Kidney epithelial cell (primary cell): Measurements from ENCODE around the gene CLDN19. TPM values are rescaled to one million over a fixed set of nuclear protein-coding genes. Genes with fewer than 3 reads are reported as not detected.
A peak's percentile ranks its signal among the peaks of the same experiment; 100 is the strongest.
"Not testable (repeated sequence)": the region's sequence is repeated elsewhere in the genome, so short reads cannot be mapped to it uniquely, and the experiment has no call there.

Source experiments
- DNase-seq: peaks from one replicate; pipeline ENCODE4 v3.0.0-alpha.2; 2010; ENCODE audit warnings: low read depth
- H3K27me3 ChIP-seq: 2 replicates; pipeline ENCODE4 v1.6.0; 2011; ENCODE audit warnings: low read length; ENCODE audit not compliant: control insufficient read depth, insufficient read depth
- H3K36me3 ChIP-seq: 2 replicates; pipeline ENCODE4 v1.5.1; 2011; ENCODE audit warnings: low read length; ENCODE audit not compliant: control insufficient read depth, insufficient read depth
- H3K4me3 ChIP-seq: 2 replicates; pipeline ENCODE4 v1.5.1; 2011; ENCODE audit warnings: low read depth, mild to moderate bottlenecking, control low read depth, low read length
- CTCF ChIP-seq: IDR thresholded peaks from 2 replicates; pipeline ENCODE4 v1.5.1; 2011; ENCODE audit warnings: mild to moderate bottlenecking, moderate library complexity, low read length, control low read depth, inconsistent platforms; ENCODE audit not compliant: insufficient read depth, poor library complexity, severe bottlenecking
- total RNA-seq: library from RNA; depleted of rRNA; stranded (reverse); fragments of >200 nt; gene quantifications from 2 replicates; pipeline ENCODE4 v1.2.3, GENCODE V29; 2015

The CLDN19 gene
- total RNA-seq, 1 donor from 2014 or later, result 0.08 TPM

GRCh38 chr1:42723511-42723910 is 16.5 kb downstream of the CLDN19 start:
- TF ChIP-seq CTCF, result no peak
- no peaks in the 10 kb centered on the region for H3K36me3 ChIP-seq
- DNase-seq, result no peak
- no peak overlapping the region for H3K4me3 ChIP-seq
- no peaks in the 10 kb centered on the region for H3K27me3 ChIP-seq

GRCh38 chr1:42722403-42722802 is 17.6 kb downstream of the CLDN19 start:
- DNase-seq, H3K36me3 ChIP-seq, H3K27me3 ChIP-seq, H3K4me3 ChIP-seq: not testable (repeated sequence)

- DNase-seq, result no peak
- Histone ChIP-seq H3K36me3 (no peaks in the 10 kb centered on the region), H3K4me3 (no peak overlapping the region), H3K27me3 (no peaks in the 10 kb centered on the region)
- TF ChIP-seq CTCF, result no peak
These were observed 18.1 kb downstream of the CLDN19 start for GRCh38 chr1:42721926-42722325.

DNA sequence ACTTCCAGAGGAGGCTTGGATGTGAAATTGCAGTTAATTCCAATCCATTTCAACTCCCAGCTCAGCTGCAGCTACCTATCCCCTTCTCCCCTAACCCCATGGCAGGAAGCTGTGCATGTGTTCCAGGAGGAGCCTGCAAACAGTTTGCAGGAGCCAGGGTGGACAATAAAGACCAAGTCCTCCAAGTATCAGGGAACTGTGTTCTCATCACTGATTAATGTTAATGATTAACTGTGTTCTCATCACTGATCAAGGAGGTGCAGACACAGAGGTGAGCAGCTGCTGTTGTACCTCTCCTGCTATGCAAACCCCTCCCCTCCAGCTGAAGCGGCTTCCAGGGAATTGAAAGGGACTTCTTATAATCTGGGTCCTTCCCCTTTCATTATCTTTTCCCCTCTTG is 19.2 kb downstream of the CLDN19 start:
- H3K36me3 ChIP-seq, result no peaks in the 10 kb centered on the region
- no peaks in the 10 kb centered on the region for H3K27me3 ChIP-seq
- no peak for TF ChIP-seq CTCF
- H3K4me3 ChIP-seq, result no peak overlapping the region
- peak; percentile 21 for DNase-seq

DNA sequence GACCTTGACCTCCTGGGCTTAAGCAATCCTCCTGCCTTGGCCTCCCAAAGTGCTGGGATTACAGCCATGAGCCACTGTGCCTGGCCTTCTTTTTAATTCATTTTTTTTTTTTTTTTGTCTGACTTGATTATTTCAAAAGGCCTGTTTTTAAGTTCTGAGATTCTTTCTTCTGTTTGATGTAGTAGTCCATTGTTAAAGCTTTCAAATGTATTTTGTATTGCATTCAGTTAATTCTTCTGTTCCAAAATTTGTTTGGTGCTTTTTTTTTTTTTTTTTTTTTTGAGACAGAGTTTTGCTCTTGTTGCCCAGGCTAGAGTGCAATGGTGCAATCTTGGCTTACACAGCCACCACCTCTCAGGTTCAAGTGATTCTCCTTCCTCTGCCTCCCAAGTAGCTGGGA is 25.6 kb downstream of the CLDN19 start:
- not testable (repeated sequence) for H3K27me3 ChIP-seq, DNase-seq, H3K36me3 ChIP-seq, H3K4me3 ChIP-seq

- Histone ChIP-seq H3K4me3 (no peak overlapping the region), H3K27me3 (no peaks in the 10 kb centered on the region), H3K36me3 (no peaks in the 10 kb centered on the region)
- TF ChIP-seq CTCF, result no peak
- DNase-seq, result no peak
These were observed 26.7 kb downstream of the CLDN19 start for GRCh38 chr1:42713293-42713692.

DNA sequence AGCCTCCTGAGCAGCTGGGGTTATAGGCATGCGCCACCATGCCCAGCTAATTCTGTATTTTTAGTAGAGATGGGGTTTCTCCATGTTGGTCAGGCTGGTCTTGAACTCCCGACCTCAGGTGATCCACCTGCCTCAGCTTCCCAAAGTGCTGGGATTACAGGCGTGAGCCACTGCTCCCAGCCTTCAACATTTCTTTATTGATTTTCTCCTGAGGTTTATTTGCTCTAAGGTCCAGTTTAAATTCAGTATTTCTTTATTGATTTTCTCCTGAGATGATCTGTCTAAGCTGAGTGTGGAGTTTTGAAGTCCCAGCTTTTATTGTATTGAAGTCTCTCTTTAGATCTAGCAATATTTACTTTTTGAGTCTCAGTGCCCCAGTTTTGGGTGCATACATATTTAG is 27.2 kb downstream of the CLDN19 start:
- H3K36me3 ChIP-seq, DNase-seq, H3K4me3 ChIP-seq, H3K27me3 ChIP-seq: not testable (repeated sequence)
